PC-9 (cell line): ENCODE results near the gene RNF31.

ENCODE experiments used
- CTCF ChIP-seq: fragments of 200-600 bp; sonication (generic); conservative IDR thresholded peaks from 2 replicates; pipeline ENCODE4 v1.6.1; 2017; ENCODE audit warnings: mixed run types, antibody characterized with exemption, mild to moderate bottlenecking, moderate library complexity
- EZH2 ChIP-seq: fragments of 200-600 bp; sonication (generic); IDR thresholded peaks from 2 replicates; pipeline ENCODE4 v1.8.0; 2017; ENCODE audit warnings: antibody characterized with exemption, low read depth

- TF ChIP-seq CTCF (no peak), EZH2 (no peak)
Observed at GRCh38 chr14:24176599-24176998, 29.3 kb downstream of the RNF31 start.
